Hepatocyte (in vitro differentiated cells): ENCODE results near the gene RPS6KC1. TPM values are rescaled to one million over a fixed set of nuclear protein-coding genes. Genes with fewer than 3 reads are reported as not detected.

Source experiments
- DNase-seq: peaks from one replicate; pipeline ENCODE4 v3.0.0-alpha.2; 2016; ENCODE audit warnings: low spot score
- H2AFZ ChIP-seq: fragments of 200-600 bp; sonication (generic); 2 replicates; pipeline ENCODE4 v1.6.0; 2016; ENCODE audit warnings: antibody characterized with exemption, mild to moderate bottlenecking
- H3K27ac ChIP-seq: fragments of 200-600 bp; sonication (generic); 2 replicates; pipeline ENCODE4 v1.5.1; 2016; ENCODE audit warnings: mild to moderate bottlenecking
- H3K27me3 ChIP-seq: fragments of 200-600 bp; sonication (generic); 2 replicates; pipeline ENCODE4 v1.6.1; 2016
- H3K36me3 ChIP-seq: fragments of 200-600 bp; sonication (generic); replicated peaks from 2 replicates; pipeline ENCODE4 v1.5.1; 2016; ENCODE audit warnings: low read depth; ENCODE audit not compliant: insufficient read depth
- H3K4me1 ChIP-seq: fragments of 200-600 bp; sonication (generic); 2 replicates; pipeline ENCODE4 v1.5.1; 2016; ENCODE audit warnings: mild to moderate bottlenecking, moderate library complexity; ENCODE audit not compliant: insufficient read depth
- H3K4me2 ChIP-seq: fragments of 200-600 bp; sonication (generic); 2 replicates; pipeline ENCODE4 v1.6.0; 2016
- H3K4me3 ChIP-seq: fragments of 200-600 bp; sonication (generic); 2 replicates; pipeline ENCODE4 v1.5.1; 2016; ENCODE audit warnings: mild to moderate bottlenecking
- H3K79me2 ChIP-seq: fragments of 200-600 bp; sonication (generic); 2 replicates; pipeline ENCODE4 v1.6.0; 2017; ENCODE audit warnings: mild to moderate bottlenecking
- H3K9me2 ChIP-seq: fragments of 200-600 bp; sonication (generic); replicated peaks from 2 replicates; pipeline ENCODE4 v1.6.0; 2017; ENCODE audit warnings: mild to moderate bottlenecking; ENCODE audit not compliant: insufficient read depth
- H3K9me3 ChIP-seq: fragments of 200-600 bp; sonication (generic); 2 replicates; pipeline ENCODE4 v1.5.1; 2016; ENCODE audit warnings: low read depth, mild to moderate bottlenecking
- H4K20me1 ChIP-seq: fragments of 200-600 bp; sonication (generic); 2 replicates; pipeline ENCODE4 v1.6.0; 2016; ENCODE audit warnings: mild to moderate bottlenecking; ENCODE audit not compliant: insufficient read depth, poor library complexity, severe bottlenecking
- EZH2 ChIP-seq: fragments of 200-600 bp; sonication (generic); IDR thresholded peaks from 2 replicates; pipeline ENCODE4 v1.6.1; 2016; ENCODE audit warnings: antibody characterized with exemption, mild to moderate bottlenecking, borderline replicate concordance
- EZH2phosphoT487 ChIP-seq: fragments of 200-600 bp; sonication (generic); IDR thresholded peaks from one replicate; pipeline ENCODE4 v1.6.1; 2018; ENCODE audit warnings: antibody characterized with exemption, mild to moderate bottlenecking, low read depth, moderate library complexity; ENCODE audit not compliant: unreplicated experiment, severe bottlenecking
- WGBS: methylation state at CpG from one replicate; pipeline ENCODE4 v1.1.6; 2016; ENCODE audit warnings: low lambda C conversion rate; ENCODE audit errors: missing lambda C conversion rate; 5-methylcytosine and 5-hydroxymethylcytosine counted together
- polyA plus RNA-seq: library from polyadenylated mRNA; unstranded; fragments of >200 nt; fragmentation: Nextera tagmentation; extraction: Ambion mirVana; gene quantifications from 2 replicates; pipeline ENCODE4 v1.2.1, GENCODE V29; 2016
- total RNA-seq: library from RNA; depleted of rRNA; stranded (reverse); fragments of >200 nt; gene quantifications from 2 replicates; pipeline ENCODE4 v1.2.3, GENCODE V29; 2014
- TF ChIP-seq, protein P1 (sequence below): fragments of 200-600 bp; sonication (generic); IDR thresholded peaks from 2 replicates; pipeline ENCODE4 v1.5.1; 2016; ENCODE audit warnings: antibody characterized with exemption, mild to moderate bottlenecking; ENCODE audit not compliant: poor library complexity

RPS6KC1 gene
- total and polyA plus RNA-seq, 2 experiments from 2014 or later: 10.0 to 26.9 TPM

DNA sequence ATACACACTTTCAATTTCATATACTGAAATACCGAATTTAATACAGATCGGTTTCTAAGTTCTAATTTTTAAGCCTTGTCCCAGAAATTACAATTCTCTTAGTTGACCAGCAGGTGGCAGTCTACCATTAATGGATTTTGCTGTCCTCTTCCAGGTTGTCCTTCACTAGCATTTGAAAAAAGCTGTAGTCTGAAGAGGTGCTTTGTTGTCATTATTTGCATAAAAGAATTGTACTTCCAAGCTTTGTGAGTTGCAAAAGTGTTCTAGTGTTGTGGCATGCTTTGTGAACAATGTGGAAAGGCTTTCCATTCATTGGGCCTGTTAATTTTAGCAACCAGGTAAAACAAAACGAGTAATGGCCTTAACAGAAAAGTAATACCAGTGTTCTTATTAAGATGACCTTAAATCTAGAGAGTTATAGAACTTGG is 193.6 kb downstream of the RPS6KC1 start:
- peak overlapping the region; percentile 21 for H3K27ac ChIP-seq
- 54% methylated on average over 3 of the region's 3 CpGs for WGBS

GRCh38 chr1:213245260-213245910 is 194.3 kb downstream of the RPS6KC1 start:
- Histone ChIP-seq H3K9me3 (no peaks in the 10 kb centered on the region), H4K20me1 (no peaks in the 10 kb centered on the region), H3K27me3 (no peaks in the 10 kb centered on the region), H3K79me2 (no peaks in the 10 kb centered on the region), H3K4me3 (no peak overlapping the region), H3K27ac (peak overlapping the region; percentile 21), H3K36me3 (no peaks in the 10 kb centered on the region), H2AFZ (no peak overlapping the region), H3K4me2 (no peak overlapping the region), H3K4me1 (peaks cover 9% of the 10 kb centered on the region), H3K9me2 (no peaks in the 10 kb centered on the region)
- TF ChIP-seq EZH2phosphoT487: no peak
- TF ChIP-seq, protein P1, sequence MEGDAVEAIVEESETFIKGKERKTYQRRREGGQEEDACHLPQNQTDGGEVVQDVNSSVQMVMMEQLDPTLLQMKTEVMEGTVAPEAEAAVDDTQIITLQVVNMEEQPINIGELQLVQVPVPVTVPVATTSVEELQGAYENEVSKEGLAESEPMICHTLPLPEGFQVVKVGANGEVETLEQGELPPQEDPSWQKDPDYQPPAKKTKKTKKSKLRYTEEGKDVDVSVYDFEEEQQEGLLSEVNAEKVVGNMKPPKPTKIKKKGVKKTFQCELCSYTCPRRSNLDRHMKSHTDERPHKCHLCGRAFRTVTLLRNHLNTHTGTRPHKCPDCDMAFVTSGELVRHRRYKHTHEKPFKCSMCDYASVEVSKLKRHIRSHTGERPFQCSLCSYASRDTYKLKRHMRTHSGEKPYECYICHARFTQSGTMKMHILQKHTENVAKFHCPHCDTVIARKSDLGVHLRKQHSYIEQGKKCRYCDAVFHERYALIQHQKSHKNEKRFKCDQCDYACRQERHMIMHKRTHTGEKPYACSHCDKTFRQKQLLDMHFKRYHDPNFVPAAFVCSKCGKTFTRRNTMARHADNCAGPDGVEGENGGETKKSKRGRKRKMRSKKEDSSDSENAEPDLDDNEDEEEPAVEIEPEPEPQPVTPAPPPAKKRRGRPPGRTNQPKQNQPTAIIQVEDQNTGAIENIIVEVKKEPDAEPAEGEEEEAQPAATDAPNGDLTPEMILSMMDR: no peak
- TF ChIP-seq EZH2: no peak
- peak; percentile 7 for DNase-seq

More for the DNA sequence above, 193.6 kb downstream of the RPS6KC1 start:
- no peaks in the 10 kb centered on the region for H3K79me2 ChIP-seq
- no peak overlapping the region for H3K4me2 ChIP-seq
- H3K4me3 ChIP-seq: no peak overlapping the region
- peak; percentile 73 for DNase-seq
- H3K9me3 ChIP-seq: no peaks in the 10 kb centered on the region
- no peaks in the 10 kb centered on the region for H3K9me2 ChIP-seq
- no peak overlapping the region for H2AFZ ChIP-seq
- H4K20me1 ChIP-seq: no peaks in the 10 kb centered on the region
- TF ChIP-seq, protein P1: peak; percentile 82
- TF ChIP-seq EZH2 (no peak), EZH2phosphoT487 (no peak)
- H3K27me3 ChIP-seq: no peaks in the 10 kb centered on the region
- H3K36me3 ChIP-seq: no peaks in the 10 kb centered on the region
- peaks cover 9% of the 10 kb centered on the region for H3K4me1 ChIP-seq

DNA sequence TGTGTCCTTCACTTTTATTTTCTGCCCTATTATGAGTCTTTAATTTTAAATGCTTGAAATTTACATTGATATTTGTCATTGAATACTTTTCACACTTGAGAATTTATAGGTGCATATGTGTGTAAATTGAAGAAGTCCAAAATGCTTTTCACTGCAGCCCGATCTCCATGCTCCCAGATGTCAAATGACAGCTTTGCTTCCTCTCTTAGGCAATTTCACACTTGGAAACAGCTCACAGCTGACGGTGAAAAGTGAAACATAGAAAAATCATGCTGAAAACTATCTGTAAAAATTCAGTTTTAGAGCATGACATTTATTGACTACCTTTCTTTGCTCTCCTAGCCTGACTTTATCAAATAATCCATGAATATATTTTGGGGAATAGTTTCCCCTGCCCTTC is 196.0 kb downstream of the RPS6KC1 start:
- H3K4me1 ChIP-seq: peaks cover 14% of the 10 kb centered on the region
- no peak overlapping the region for H3K4me2 ChIP-seq
- no peaks in the 10 kb centered on the region for H3K9me2 ChIP-seq
- no peaks in the 10 kb centered on the region for H3K36me3 ChIP-seq
- H3K9me3 ChIP-seq: no peaks in the 10 kb centered on the region
- H3K79me2 ChIP-seq: no peaks in the 10 kb centered on the region
- no peak overlapping the region for H3K27ac ChIP-seq
- H2AFZ ChIP-seq: no peak overlapping the region
- H3K27me3 ChIP-seq: no peaks in the 10 kb centered on the region
- no peaks in the 10 kb centered on the region for H4K20me1 ChIP-seq
- no peak overlapping the region for H3K4me3 ChIP-seq
- WGBS: 96% methylated on average over 2 of the region's 2 CpGs
- no peak for DNase-seq
- TF ChIP-seq EZH2phosphoT487 (no peak), EZH2 (no peak)
- TF ChIP-seq, protein P1: no peak

GRCh38 chr1:213249395-213249794 is 198.4 kb downstream of the RPS6KC1 start:
- H2AFZ ChIP-seq: no peak overlapping the region
- no peak overlapping the region for H3K4me2 ChIP-seq
- H3K4me3 ChIP-seq: no peak overlapping the region
- H3K36me3 ChIP-seq: no peaks in the 10 kb centered on the region
- H3K79me2 ChIP-seq: no peaks in the 10 kb centered on the region
- H3K27me3 ChIP-seq: no peaks in the 10 kb centered on the region
- peaks cover 14% of the 10 kb centered on the region for H3K4me1 ChIP-seq
- no peak for DNase-seq
- 97% methylated on average over 6 of the region's 6 CpGs for WGBS
- H3K27ac ChIP-seq: no peak overlapping the region
- H3K9me2 ChIP-seq: no peaks in the 10 kb centered on the region
- TF ChIP-seq, protein P1: no peak
- TF ChIP-seq EZH2: no peak
- no peak for TF ChIP-seq EZH2phosphoT487
- H4K20me1 ChIP-seq: no peaks in the 10 kb centered on the region
- H3K9me3 ChIP-seq: no peaks in the 10 kb centered on the region
